ENCODE data around the gene KDM1A.
"Not testable (repeated sequence)": the region's sequence is repeated elsewhere in the genome, so short reads cannot be mapped to it uniquely, and the experiment has no call there.

Gene KDM1A

GRCh38 chr1:22976127-22976460 lies 43.2 kb upstream of the KDM1A start:
- Histone ChIP-seq H2AFZ (ENCODE audit: low read length) (peak overlapping the region; percentile 91), H3K4me3 (ENCODE audit: low read length, poor library complexity, severe bottlenecking) (peak overlapping the region; percentile 10), H3K27me3 (ENCODE audit: insufficient read depth, low read length, poor library complexity, severe bottlenecking) (no peaks in the 10 kb centered on the region), H3K4me2 (ENCODE audit: low read depth, low read length, poor library complexity, severe bottlenecking) (peak overlapping the region; percentile 49), H3K36me3 (ENCODE audit: insufficient read depth, low read length) (no peaks in the 10 kb centered on the region), H3K4me1 (ENCODE audit: insufficient read depth, low read length, poor library complexity, severe bottlenecking) (no peaks in the 10 kb centered on the region), H3K9ac (ENCODE audit: low read depth, low read length, poor library complexity, severe bottlenecking) (no peak overlapping the region), H4K20me1 (ENCODE audit: insufficient read depth, low read length, poor library complexity, severe bottlenecking) (no peaks in the 10 kb centered on the region), H3K9me2 (replicated peaks; ENCODE audit: low read depth, low read length) (no peaks in the 10 kb centered on the region), H3K9me3 (ENCODE audit: insufficient read depth, low read depth, low read length) (no peaks in the 10 kb centered on the region), H3F3A (ENCODE audit: low read depth) (no peaks in the 10 kb centered on the region), H3K79me2 (ENCODE audit: insufficient read depth, low read length) (no peaks in the 10 kb centered on the region)
- TF ChIP-seq CTCF (conservative IDR thresholded peaks at IDR 0.05; ENCODE audit: low read length) (no peak), EZH2phosphoT487 (IDR thresholded peaks at IDR 0.05; ENCODE audit: borderline replicate concordance) (no peak)

GRCh38 chr1:22976461-22977243 lies 42.6 kb upstream of the KDM1A start:
- TF ChIP-seq CTCF (conservative IDR thresholded peaks at IDR 0.05; ENCODE audit: low read length) (peak; percentile 95), EZH2phosphoT487 (IDR thresholded peaks at IDR 0.05; ENCODE audit: borderline replicate concordance) (no peak)
- H3K9me3 ChIP-seq (ENCODE audit: insufficient read depth, low read depth, low read length) = no peaks in the 10 kb centered on the region
- H3K79me2 ChIP-seq (ENCODE audit: insufficient read depth, low read length) = no peaks in the 10 kb centered on the region
- H3K4me3 ChIP-seq (ENCODE audit: low read length, poor library complexity, severe bottlenecking) = peak overlapping the region; percentile 10
- no peaks in the 10 kb centered on the region for H3K9me2 ChIP-seq (replicated peaks; ENCODE audit: low read depth, low read length)
- no peaks in the 10 kb centered on the region for H3K4me1 ChIP-seq (ENCODE audit: insufficient read depth, low read length, poor library complexity, severe bottlenecking)
- H3K9ac ChIP-seq (ENCODE audit: low read depth, low read length, poor library complexity, severe bottlenecking) = no peak overlapping the region
- H3F3A ChIP-seq (ENCODE audit: low read depth) = no peaks in the 10 kb centered on the region
- no peaks in the 10 kb centered on the region for H3K27me3 ChIP-seq (ENCODE audit: insufficient read depth, low read length, poor library complexity, severe bottlenecking)
- peak overlapping the region; percentile 91 for H2AFZ ChIP-seq (ENCODE audit: low read length)
- H3K4me2 ChIP-seq (ENCODE audit: low read depth, low read length, poor library complexity, severe bottlenecking) = peak overlapping the region; percentile 49
- no peaks in the 10 kb centered on the region for H3K36me3 ChIP-seq (ENCODE audit: insufficient read depth, low read length)
- H4K20me1 ChIP-seq (ENCODE audit: insufficient read depth, low read length, poor library complexity, severe bottlenecking) = no peaks in the 10 kb centered on the region

- Histone ChIP-seq H3K9me3 (ENCODE audit: insufficient read depth, low read depth, low read length) (no peaks in the 10 kb centered on the region), H2AFZ (ENCODE audit: low read length) (no peak overlapping the region), H3K27me3 (ENCODE audit: insufficient read depth, low read length, poor library complexity, severe bottlenecking) (no peaks in the 10 kb centered on the region), H3K9me2 (replicated peaks; ENCODE audit: low read depth, low read length) (no peaks in the 10 kb centered on the region), H3K4me1 (ENCODE audit: insufficient read depth, low read length, poor library complexity, severe bottlenecking) (no peaks in the 10 kb centered on the region), H3K36me3 (ENCODE audit: insufficient read depth, low read length) (no peaks in the 10 kb centered on the region), H3K4me3 (ENCODE audit: low read length, poor library complexity, severe bottlenecking) (no peak overlapping the region), H3K79me2 (ENCODE audit: insufficient read depth, low read length) (no peaks in the 10 kb centered on the region), H4K20me1 (ENCODE audit: insufficient read depth, low read length, poor library complexity, severe bottlenecking) (no peaks in the 10 kb centered on the region), H3K9ac (ENCODE audit: low read depth, low read length, poor library complexity, severe bottlenecking) (no peak overlapping the region), H3F3A (ENCODE audit: low read depth) (no peaks in the 10 kb centered on the region), H3K4me2 (ENCODE audit: low read depth, low read length, poor library complexity, severe bottlenecking) (no peak overlapping the region)
- TF ChIP-seq CTCF (conservative IDR thresholded peaks at IDR 0.05; ENCODE audit: low read length) (no peak), EZH2phosphoT487 (IDR thresholded peaks at IDR 0.05; ENCODE audit: borderline replicate concordance) (no peak)
These were observed 41.0 kb upstream of the KDM1A start for GRCh38 chr1:22978299-22978698.

- H3K79me2 ChIP-seq (ENCODE audit: insufficient read depth, low read length); H3K27me3 ChIP-seq (ENCODE audit: insufficient read depth, low read length, poor library complexity, severe bottlenecking); H3K4me1 ChIP-seq (ENCODE audit: insufficient read depth, low read length, poor library complexity, severe bottlenecking); H3K4me2 ChIP-seq (ENCODE audit: low read depth, low read length, poor library complexity, severe bottlenecking); H4K20me1 ChIP-seq (ENCODE audit: insufficient read depth, low read length, poor library complexity, severe bottlenecking); H3F3A ChIP-seq (ENCODE audit: low read depth); H3K4me3 ChIP-seq (ENCODE audit: low read length, poor library complexity, severe bottlenecking); H2AFZ ChIP-seq (ENCODE audit: low read length); H3K9ac ChIP-seq (ENCODE audit: low read depth, low read length, poor library complexity, severe bottlenecking); H3K36me3 ChIP-seq (ENCODE audit: insufficient read depth, low read length); H3K9me2 ChIP-seq (replicated peaks; ENCODE audit: low read depth, low read length); H3K9me3 ChIP-seq (ENCODE audit: insufficient read depth, low read depth, low read length): not testable (repeated sequence)
These were observed 38.8 kb upstream of the KDM1A start for GRCh38 chr1:22980471-22980790.
